H1 (cell line): ENCODE measurements around the gene COX17. TPM values are rescaled to one million over a fixed set of nuclear protein-coding genes. Genes with fewer than 3 reads are reported as not detected.

Experiments used
- CEBPB ChIP-seq: IDR thresholded peaks from 2 replicates; pipeline ENCODE4 v1.6.1; 2012; ENCODE audit warnings: low read depth, low read length
- CREB1 ChIP-seq: IDR thresholded peaks from 2 replicates; pipeline ENCODE4 v1.6.1; 2012; ENCODE audit warnings: inconsistent platforms
- RFX5 ChIP-seq: IDR thresholded peaks from 2 replicates; pipeline ENCODE4 v1.6.1; 2011; ENCODE audit warnings: low read depth, low read length, improper control_type of control experiment, borderline replicate concordance
- SIN3A ChIP-seq, 2 experiments: IDR thresholded peaks in 1 of 2; conservative IDR thresholded peaks in 1 of 2; 2 replicates each; pipeline ENCODE4 v1.6.1; 2011 to 2012; ENCODE audit warnings: low read length in 2 of 2, improper control_type of control experiment in 1 of 2, low read depth in 1 of 2, mild to moderate bottlenecking in 1 of 2
- polyA plus RNA-seq, 7 experiments: library from polyadenylated mRNA; depleted of rRNA in 3 of 7; stranded (reverse) in 5 of 7; unstranded in 2 of 7; fragments of >200 nt in 5 of 7; fragments of 200-250 nt in 2 of 7; gene quantifications; 1 replicate in 5 of 7; 2 replicates in 1 of 7; 4 replicates in 1 of 7; pipeline versions ENCODE4 v1.2.1 to v1.2.3, GENCODE V29; 2011 to 2013; ENCODE audit warnings: missing spikeins in 2 of 7, mixed read lengths in 2 of 7
- total RNA-seq: library from RNA; stranded (reverse); fragmentation: NEBNext Ultra II Directional; extraction: Animal tissue kit (Norgen Biotek cat#: 25700); gene quantifications from 2 replicates; pipeline ENCODE4 v1.2.1, GENCODE V29; 2021
- TF ChIP-seq, protein P1 (sequence below): fragments of 300-600 bp; sonication (generic); IDR thresholded peaks from 2 replicates; pipeline ENCODE4 v1.7.1; 2012; ENCODE audit warnings: low read length, moderate library complexity, mild to moderate bottlenecking, inconsistent platforms; ENCODE audit not compliant: insufficient replicate concordance

The COX17 gene
- total and polyA plus RNA-seq, 2 of the 8 experiments (the other 6 are each of a cell fraction or from before 2014, with no cell fraction given): 34.2 to 43.0 TPM

DNA sequence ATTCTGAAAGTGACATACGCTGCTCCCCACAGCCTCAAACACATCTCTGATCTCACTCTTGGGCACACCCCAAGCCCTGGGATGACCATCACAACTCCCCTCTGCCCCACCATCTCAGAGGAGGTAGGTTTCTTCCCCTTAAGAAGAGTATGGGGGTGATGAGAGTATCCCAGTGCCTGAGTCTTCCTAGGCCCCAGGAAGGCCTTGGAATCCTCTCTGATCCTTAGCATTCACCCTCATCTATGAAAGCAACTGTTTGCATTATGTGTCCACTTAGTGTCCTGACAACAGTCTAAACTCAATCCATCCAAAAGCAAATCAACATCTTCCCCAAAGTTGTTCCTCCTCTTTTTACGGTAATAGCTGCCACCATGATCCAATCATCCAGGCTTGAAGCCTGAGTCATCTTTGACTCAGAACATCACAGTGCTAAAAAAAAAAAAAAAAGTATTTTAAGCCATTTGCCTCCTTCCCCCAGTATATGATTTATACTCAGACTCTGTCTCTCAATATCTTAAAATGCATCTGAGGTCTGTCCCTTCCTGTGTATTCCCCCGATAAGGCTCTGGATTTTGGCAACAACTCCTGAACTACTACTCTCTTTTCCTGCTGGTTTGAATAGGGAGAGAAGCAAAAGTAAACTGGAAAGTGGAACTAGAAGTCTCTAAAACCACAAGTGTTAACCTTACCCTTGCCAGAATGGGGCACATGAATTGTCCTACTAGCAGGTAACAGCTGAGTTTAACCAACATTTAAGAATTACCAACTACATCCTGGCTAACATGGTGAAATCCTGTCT is 39.3 kb downstream of the COX17 start (continued):
- TF ChIP-seq, protein P1, sequence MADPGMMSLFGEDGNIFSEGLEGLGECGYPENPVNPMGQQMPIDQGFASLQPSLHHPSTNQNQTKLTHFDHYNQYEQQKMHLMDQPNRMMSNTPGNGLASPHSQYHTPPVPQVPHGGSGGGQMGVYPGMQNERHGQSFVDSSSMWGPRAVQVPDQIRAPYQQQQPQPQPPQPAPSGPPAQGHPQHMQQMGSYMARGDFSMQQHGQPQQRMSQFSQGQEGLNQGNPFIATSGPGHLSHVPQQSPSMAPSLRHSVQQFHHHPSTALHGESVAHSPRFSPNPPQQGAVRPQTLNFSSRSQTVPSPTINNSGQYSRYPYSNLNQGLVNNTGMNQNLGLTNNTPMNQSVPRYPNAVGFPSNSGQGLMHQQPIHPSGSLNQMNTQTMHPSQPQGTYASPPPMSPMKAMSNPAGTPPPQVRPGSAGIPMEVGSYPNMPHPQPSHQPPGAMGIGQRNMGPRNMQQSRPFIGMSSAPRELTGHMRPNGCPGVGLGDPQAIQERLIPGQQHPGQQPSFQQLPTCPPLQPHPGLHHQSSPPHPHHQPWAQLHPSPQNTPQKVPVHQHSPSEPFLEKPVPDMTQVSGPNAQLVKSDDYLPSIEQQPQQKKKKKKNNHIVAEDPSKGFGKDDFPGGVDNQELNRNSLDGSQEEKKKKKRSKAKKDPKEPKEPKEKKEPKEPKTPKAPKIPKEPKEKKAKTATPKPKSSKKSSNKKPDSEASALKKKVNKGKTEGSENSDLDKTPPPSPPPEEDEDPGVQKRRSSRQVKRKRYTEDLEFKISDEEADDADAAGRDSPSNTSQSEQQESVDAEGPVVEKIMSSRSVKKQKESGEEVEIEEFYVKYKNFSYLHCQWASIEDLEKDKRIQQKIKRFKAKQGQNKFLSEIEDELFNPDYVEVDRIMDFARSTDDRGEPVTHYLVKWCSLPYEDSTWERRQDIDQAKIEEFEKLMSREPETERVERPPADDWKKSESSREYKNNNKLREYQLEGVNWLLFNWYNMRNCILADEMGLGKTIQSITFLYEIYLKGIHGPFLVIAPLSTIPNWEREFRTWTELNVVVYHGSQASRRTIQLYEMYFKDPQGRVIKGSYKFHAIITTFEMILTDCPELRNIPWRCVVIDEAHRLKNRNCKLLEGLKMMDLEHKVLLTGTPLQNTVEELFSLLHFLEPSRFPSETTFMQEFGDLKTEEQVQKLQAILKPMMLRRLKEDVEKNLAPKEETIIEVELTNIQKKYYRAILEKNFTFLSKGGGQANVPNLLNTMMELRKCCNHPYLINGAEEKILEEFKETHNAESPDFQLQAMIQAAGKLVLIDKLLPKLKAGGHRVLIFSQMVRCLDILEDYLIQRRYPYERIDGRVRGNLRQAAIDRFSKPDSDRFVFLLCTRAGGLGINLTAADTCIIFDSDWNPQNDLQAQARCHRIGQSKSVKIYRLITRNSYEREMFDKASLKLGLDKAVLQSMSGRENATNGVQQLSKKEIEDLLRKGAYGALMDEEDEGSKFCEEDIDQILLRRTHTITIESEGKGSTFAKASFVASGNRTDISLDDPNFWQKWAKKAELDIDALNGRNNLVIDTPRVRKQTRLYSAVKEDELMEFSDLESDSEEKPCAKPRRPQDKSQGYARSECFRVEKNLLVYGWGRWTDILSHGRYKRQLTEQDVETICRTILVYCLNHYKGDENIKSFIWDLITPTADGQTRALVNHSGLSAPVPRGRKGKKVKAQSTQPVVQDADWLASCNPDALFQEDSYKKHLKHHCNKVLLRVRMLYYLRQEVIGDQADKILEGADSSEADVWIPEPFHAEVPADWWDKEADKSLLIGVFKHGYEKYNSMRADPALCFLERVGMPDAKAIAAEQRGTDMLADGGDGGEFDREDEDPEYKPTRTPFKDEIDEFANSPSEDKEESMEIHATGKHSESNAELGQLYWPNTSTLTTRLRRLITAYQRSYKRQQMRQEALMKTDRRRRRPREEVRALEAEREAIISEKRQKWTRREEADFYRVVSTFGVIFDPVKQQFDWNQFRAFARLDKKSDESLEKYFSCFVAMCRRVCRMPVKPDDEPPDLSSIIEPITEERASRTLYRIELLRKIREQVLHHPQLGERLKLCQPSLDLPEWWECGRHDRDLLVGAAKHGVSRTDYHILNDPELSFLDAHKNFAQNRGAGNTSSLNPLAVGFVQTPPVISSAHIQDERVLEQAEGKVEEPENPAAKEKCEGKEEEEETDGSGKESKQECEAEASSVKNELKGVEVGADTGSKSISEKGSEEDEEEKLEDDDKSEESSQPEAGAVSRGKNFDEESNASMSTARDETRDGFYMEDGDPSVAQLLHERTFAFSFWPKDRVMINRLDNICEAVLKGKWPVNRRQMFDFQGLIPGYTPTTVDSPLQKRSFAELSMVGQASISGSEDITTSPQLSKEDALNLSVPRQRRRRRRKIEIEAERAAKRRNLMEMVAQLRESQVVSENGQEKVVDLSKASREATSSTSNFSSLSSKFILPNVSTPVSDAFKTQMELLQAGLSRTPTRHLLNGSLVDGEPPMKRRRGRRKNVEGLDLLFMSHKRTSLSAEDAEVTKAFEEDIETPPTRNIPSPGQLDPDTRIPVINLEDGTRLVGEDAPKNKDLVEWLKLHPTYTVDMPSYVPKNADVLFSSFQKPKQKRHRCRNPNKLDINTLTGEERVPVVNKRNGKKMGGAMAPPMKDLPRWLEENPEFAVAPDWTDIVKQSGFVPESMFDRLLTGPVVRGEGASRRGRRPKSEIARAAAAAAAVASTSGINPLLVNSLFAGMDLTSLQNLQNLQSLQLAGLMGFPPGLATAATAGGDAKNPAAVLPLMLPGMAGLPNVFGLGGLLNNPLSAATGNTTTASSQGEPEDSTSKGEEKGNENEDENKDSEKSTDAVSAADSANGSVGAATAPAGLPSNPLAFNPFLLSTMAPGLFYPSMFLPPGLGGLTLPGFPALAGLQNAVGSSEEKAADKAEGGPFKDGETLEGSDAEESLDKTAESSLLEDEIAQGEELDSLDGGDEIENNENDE: no peak
- TF ChIP-seq SIN3A (conservative IDR thresholded peaks at IDR 0.05 in 1 of 2, IDR thresholded peaks at IDR 0.05 in 1 of 2; ENCODE audit: low read depth in 1 of 2, low read length in 2 of 2) (no peak), CEBPB (no peak), CREB1 (no peak), RFX5 (no peak)
